HEK293 (cell line): ENCODE data around the gene MAT2A.

ENCODE experiments used
- GFI1B ChIP-seq: fragments of 450-650 bp; formaldehyde crosslinking; IDR thresholded peaks from 2 replicates; pipeline ENCODE4 v1.5.1; 2016; ENCODE audit warnings: missing biosample characterization, missing genetic modification characterization
- HOXA7 ChIP-seq: sonication (generic); formaldehyde crosslinking; IDR thresholded peaks from 2 replicates; pipeline ENCODE4 v1.8.1; 2022; ENCODE audit warnings: missing genetic modification reagents, borderline replicate concordance
- KLF1 ChIP-seq: fragments of 450-650 bp; formaldehyde crosslinking; IDR thresholded peaks from 2 replicates; pipeline ENCODE4 v1.5.1; 2016; ENCODE audit warnings: missing biosample characterization, missing genetic modification characterization
- PBX3 ChIP-seq: sonication (generic); formaldehyde crosslinking; IDR thresholded peaks from 2 replicates; pipeline ENCODE4 v1.8.1; 2022; ENCODE audit warnings: mild to moderate bottlenecking, moderate library complexity, missing genetic modification reagents
- REST ChIP-seq: fragments of 450-650 bp; formaldehyde crosslinking; IDR thresholded peaks from 2 replicates; pipeline ENCODE4 v1.5.1; 2016; ENCODE audit warnings: missing biosample characterization, missing genetic modification characterization
- SCRT1 ChIP-seq: fragments of 450-650 bp; formaldehyde crosslinking; IDR thresholded peaks from 2 replicates; pipeline ENCODE4 v1.5.1; 2016; ENCODE audit warnings: missing biosample characterization, missing genetic modification characterization, borderline replicate concordance
- SP2 ChIP-seq: fragments of 450-650 bp; formaldehyde crosslinking; IDR thresholded peaks from 2 replicates; pipeline ENCODE4 v1.5.1; 2016; ENCODE audit warnings: missing biosample characterization, missing genetic modification characterization
- WT1 ChIP-seq: fragments of 450-650 bp; formaldehyde crosslinking; IDR thresholded peaks from 2 replicates; pipeline ENCODE4 v1.5.1; 2016; ENCODE audit warnings: missing biosample characterization, missing genetic modification characterization
- ZBTB21 ChIP-seq: fragments of 450-650 bp; formaldehyde crosslinking; IDR thresholded peaks from 2 replicates; pipeline ENCODE4 v1.5.1; 2017; ENCODE audit warnings: missing biosample characterization, missing genetic modification characterization
- ZBTB26 ChIP-seq: fragments of 450-650 bp; formaldehyde crosslinking; optimal IDR thresholded peaks from 2 replicates; pipeline ENCODE3; 2016; ENCODE audit warnings: missing biosample characterization, mild to moderate bottlenecking, missing genetic modification characterization
- ZNF10 ChIP-seq: fragments of 450-650 bp; formaldehyde crosslinking; IDR thresholded peaks from 2 replicates; pipeline ENCODE4 v1.5.1; 2017; ENCODE audit warnings: missing biosample characterization, missing genetic modification characterization
- ZNF148 ChIP-seq: fragments of 450-650 bp; formaldehyde crosslinking; IDR thresholded peaks from 2 replicates; pipeline ENCODE4 v1.5.0; 2017; ENCODE audit warnings: missing biosample characterization, missing genetic modification characterization, borderline replicate concordance
- ZNF169 ChIP-seq: fragments of 450-650 bp; formaldehyde crosslinking; IDR thresholded peaks from 2 replicates; pipeline ENCODE4 v1.5.1; 2016; ENCODE audit warnings: missing biosample characterization, missing genetic modification characterization
- ZNF174 ChIP-seq: fragments of 450-650 bp; formaldehyde crosslinking; IDR thresholded peaks from 2 replicates; pipeline ENCODE4 v1.5.0; 2017; ENCODE audit warnings: missing biosample characterization, mild to moderate bottlenecking, missing genetic modification characterization
- ZNF239 ChIP-seq: fragments of 450-650 bp; formaldehyde crosslinking; IDR thresholded peaks from 2 replicates; pipeline ENCODE4 v1.5.1; 2016; ENCODE audit warnings: missing biosample characterization, missing genetic modification characterization
- ZNF335 ChIP-seq: fragments of 450-650 bp; formaldehyde crosslinking; conservative IDR thresholded peaks from 2 replicates; pipeline ENCODE4 v1.5.1; 2016; ENCODE audit warnings: missing biosample characterization, missing genetic modification characterization
- ZNF350 ChIP-seq: fragments of 450-650 bp; formaldehyde crosslinking; IDR thresholded peaks from 2 replicates; pipeline ENCODE4 v1.5.0; 2017; ENCODE audit warnings: missing biosample characterization, mild to moderate bottlenecking, missing genetic modification characterization
- ZNF416 ChIP-seq: fragments of 450-650 bp; formaldehyde crosslinking; IDR thresholded peaks from 2 replicates; pipeline ENCODE4 v1.5.1; 2016; ENCODE audit warnings: missing biosample characterization, missing genetic modification characterization
- ZNF585B ChIP-seq: fragments of 450-650 bp; formaldehyde crosslinking; IDR thresholded peaks from 2 replicates; pipeline ENCODE4 v1.5.1; 2016; ENCODE audit warnings: missing biosample characterization, missing genetic modification characterization
- ZNF623 ChIP-seq: fragments of 450-650 bp; formaldehyde crosslinking; IDR thresholded peaks from 2 replicates; pipeline ENCODE4 v1.5.1; 2016; ENCODE audit warnings: missing biosample characterization, missing genetic modification characterization
- ZNF777 ChIP-seq: fragments of 450-650 bp; formaldehyde crosslinking; IDR thresholded peaks from 2 replicates; pipeline ENCODE4 v1.5.1; 2017; ENCODE audit warnings: missing biosample characterization, missing genetic modification characterization, borderline replicate concordance
- TF ChIP-seq, protein P1 (sequence below): fragments of 450-650 bp; formaldehyde crosslinking; IDR thresholded peaks from 2 replicates; pipeline ENCODE4 v1.5.1; 2017; ENCODE audit warnings: missing biosample characterization, missing genetic modification characterization
- TF ChIP-seq, protein P2 (sequence below): fragments of 450-650 bp; formaldehyde crosslinking; IDR thresholded peaks from 2 replicates; pipeline ENCODE4 v1.5.1; 2016; ENCODE audit warnings: missing biosample characterization, missing genetic modification characterization
- TF ChIP-seq, protein P3 (sequence below): fragments of 450-650 bp; formaldehyde crosslinking; IDR thresholded peaks from 2 replicates; pipeline ENCODE4 v1.5.1; 2016; ENCODE audit warnings: missing biosample characterization, missing genetic modification characterization

MAT2A gene

GRCh38 chr2:85538507-85539360, at the start of gene MAT2A (continued):
- TF ChIP-seq PBX3 (peak; percentile 71; the same call in 1 of the 2 replicates), HOXA7 (CRISPR knock-in tag) (no peak), SCRT1 (no peak), ZNF416 (tag by site-specific recombination) (no peak), ZNF174 (tag by site-specific recombination) (no peak), ZBTB21 (peak; percentile 34; the same call in 1 of the 2 replicates), ZNF585B (no peak), ZNF10 (tag by site-specific recombination) (no peak), ZNF623 (tag by site-specific recombination) (no peak), SP2 (tag by site-specific recombination) (peak; percentile 68), ZNF239 (tag by site-specific recombination) (no peak), ZNF777 (tag by site-specific recombination) (no peak), ZNF350 (tag by site-specific recombination) (no peak), ZBTB26 (tag by site-specific recombination) (no peak), ZNF335 (tag by site-specific recombination) (peak; percentile 68), REST (0 out of 2 replicates have a peak, but pooled peaks have one; percentile 18), ZNF148 (tag by site-specific recombination) (peak; percentile 59; the same call in 1 of the 2 replicates), KLF1 (tag by site-specific recombination) (no peak), ZNF169 (tag by site-specific recombination) (no peak), GFI1B (tag by site-specific recombination) (no peak), WT1 (peak; percentile 52; the same call in 1 of the 2 replicates)
- TF ChIP-seq, protein P1, sequence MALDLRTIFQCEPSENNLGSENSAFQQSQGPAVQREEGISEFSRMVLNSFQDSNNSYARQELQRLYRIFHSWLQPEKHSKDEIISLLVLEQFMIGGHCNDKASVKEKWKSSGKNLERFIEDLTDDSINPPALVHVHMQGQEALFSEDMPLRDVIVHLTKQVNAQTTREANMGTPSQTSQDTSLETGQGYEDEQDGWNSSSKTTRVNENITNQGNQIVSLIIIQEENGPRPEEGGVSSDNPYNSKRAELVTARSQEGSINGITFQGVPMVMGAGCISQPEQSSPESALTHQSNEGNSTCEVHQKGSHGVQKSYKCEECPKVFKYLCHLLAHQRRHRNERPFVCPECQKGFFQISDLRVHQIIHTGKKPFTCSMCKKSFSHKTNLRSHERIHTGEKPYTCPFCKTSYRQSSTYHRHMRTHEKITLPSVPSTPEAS (tag by site-specific recombination), result no peak
- TF ChIP-seq, protein P2, sequence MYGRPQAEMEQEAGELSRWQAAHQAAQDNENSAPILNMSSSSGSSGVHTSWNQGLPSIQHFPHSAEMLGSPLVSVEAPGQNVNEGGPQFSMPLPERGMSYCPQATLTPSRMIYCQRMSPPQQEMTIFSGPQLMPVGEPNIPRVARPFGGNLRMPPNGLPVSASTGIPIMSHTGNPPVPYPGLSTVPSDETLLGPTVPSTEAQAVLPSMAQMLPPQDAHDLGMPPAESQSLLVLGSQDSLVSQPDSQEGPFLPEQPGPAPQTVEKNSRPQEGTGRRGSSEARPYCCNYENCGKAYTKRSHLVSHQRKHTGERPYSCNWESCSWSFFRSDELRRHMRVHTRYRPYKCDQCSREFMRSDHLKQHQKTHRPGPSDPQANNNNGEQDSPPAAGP, result no peak; the same call in 1 of the 2 replicates
- TF ChIP-seq, protein P3, sequence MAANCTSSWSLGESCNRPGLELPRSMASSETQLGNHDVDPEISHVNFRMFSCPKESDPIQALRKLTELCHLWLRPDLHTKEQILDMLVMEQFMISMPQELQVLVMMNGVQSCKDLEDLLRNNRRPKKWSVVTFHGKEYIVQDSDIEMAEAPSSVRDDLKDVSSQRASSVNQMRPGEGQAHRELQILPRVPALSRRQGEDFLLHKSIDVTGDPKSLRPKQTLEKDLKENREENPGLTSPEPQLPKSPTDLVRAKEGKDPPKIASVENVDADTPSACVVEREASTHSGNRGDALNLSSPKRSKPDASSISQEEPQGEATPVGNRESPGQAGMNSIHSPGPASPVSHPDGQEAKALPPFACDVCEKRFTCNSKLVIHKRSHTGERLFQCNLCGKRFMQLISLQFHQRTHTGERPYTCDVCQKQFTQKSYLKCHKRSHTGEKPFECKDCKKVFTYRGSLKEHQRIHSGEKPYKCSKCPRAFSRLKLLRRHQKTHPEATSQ (tag by site-specific recombination), result peak; percentile 16; the same call in 1 of the 2 replicates
